NCI-H524 treated with DMSO at 0.1 percent for 48 hours (cell line): ENCODE measurements around the gene UBQLN4.
"Not testable (repeated sequence)": the region's sequence is repeated elsewhere in the genome, so short reads cannot be mapped to it uniquely, and the experiment has no call there.

Experiments
- DNase-seq: peaks from one replicate; lab custom pipeline; 2025; lab: John Stamatoyannopoulos, UW

UBQLN4 gene

GRCh38 chr1:156081180-156081916, 27.8 kb upstream of the UBQLN4 start:
- no peak for DNase-seq

GRCh38 chr1:156080863-156081179, 27.2 kb upstream of the UBQLN4 start:
- DNase-seq: no peak

- DNase-seq: no peak
These were observed 26.8 kb upstream of the UBQLN4 start for GRCh38 chr1:156080241-156080862.

GRCh38 chr1:156079762-156080161, 26.2 kb upstream of the UBQLN4 start:
- no peak for DNase-seq

- no peak for DNase-seq
These were observed 25.1 kb upstream of the UBQLN4 start for GRCh38 chr1:156078728-156079127.

GRCh38 chr1:156077430-156077760, 23.8 kb upstream of the UBQLN4 start:
- no peak for DNase-seq

GRCh38 chr1:156076609-156077429, 23.2 kb upstream of the UBQLN4 start:
- no peak for DNase-seq

GRCh38 chr1:156075775-156076204, 22.2 kb upstream of the UBQLN4 start:
- no peak for DNase-seq

- no peak for DNase-seq
These were observed 21.6 kb upstream of the UBQLN4 start for GRCh38 chr1:156075162-156075561.

GRCh38 chr1:156074661-156075060, 21.1 kb upstream of the UBQLN4 start:
- no peak for DNase-seq

- peak; percentile 31 for DNase-seq
These were observed 20.1 kb upstream of the UBQLN4 start for GRCh38 chr1:156073740-156074139.

- DNase-seq: no peak
These were observed 19.6 kb upstream of the UBQLN4 start for GRCh38 chr1:156073110-156073687.

GRCh38 chr1:156072251-156072650, 18.7 kb upstream of the UBQLN4 start:
- no peak for DNase-seq

GRCh38 chr1:156071332-156071816, 17.8 kb upstream of the UBQLN4 start:
- not testable (repeated sequence) for DNase-seq

GRCh38 chr1:156070548-156070947, 16.9 kb upstream of the UBQLN4 start:
- peak; percentile 72 for DNase-seq

- no peak for DNase-seq
These were observed 16.2 kb upstream of the UBQLN4 start for GRCh38 chr1:156069490-156070455.

- no peak for DNase-seq
These were observed 13.7 kb upstream of the UBQLN4 start for GRCh38 chr1:156067262-156067661.

- DNase-seq: no peak
These were observed 12.3 kb upstream of the UBQLN4 start for GRCh38 chr1:156065871-156066270.

GRCh38 chr1:156065212-156065611, 11.6 kb upstream of the UBQLN4 start:
- DNase-seq: no peak

- no peak for DNase-seq
These were observed 11.0 kb upstream of the UBQLN4 start for GRCh38 chr1:156064615-156065014.

- no peak for DNase-seq
These were observed 10.3 kb upstream of the UBQLN4 start for GRCh38 chr1:156063997-156064285.

- DNase-seq: no peak
These were observed 8.6 kb upstream of the UBQLN4 start for GRCh38 chr1:156062189-156062588.
